GM12892 (cell line): Measurements from ENCODE around the gene SLC27A5.

Experiments
- POLR2A ChIP-seq: IDR thresholded peaks from 2 replicates; pipeline ENCODE4 v1.6.1; 2011; ENCODE audit warnings: low read depth, low read length, control low read depth
- POLR2AphosphoS5 ChIP-seq: IDR thresholded peaks from 2 replicates; pipeline ENCODE4 v1.6.1; 2011; ENCODE audit warnings: low read depth, low read length, control low read depth
- TAF1 ChIP-seq: IDR thresholded peaks from 2 replicates; pipeline ENCODE4 v1.6.1; 2011; ENCODE audit warnings: low read depth, mild to moderate bottlenecking, control low read depth, low read length, borderline replicate concordance

DNA sequence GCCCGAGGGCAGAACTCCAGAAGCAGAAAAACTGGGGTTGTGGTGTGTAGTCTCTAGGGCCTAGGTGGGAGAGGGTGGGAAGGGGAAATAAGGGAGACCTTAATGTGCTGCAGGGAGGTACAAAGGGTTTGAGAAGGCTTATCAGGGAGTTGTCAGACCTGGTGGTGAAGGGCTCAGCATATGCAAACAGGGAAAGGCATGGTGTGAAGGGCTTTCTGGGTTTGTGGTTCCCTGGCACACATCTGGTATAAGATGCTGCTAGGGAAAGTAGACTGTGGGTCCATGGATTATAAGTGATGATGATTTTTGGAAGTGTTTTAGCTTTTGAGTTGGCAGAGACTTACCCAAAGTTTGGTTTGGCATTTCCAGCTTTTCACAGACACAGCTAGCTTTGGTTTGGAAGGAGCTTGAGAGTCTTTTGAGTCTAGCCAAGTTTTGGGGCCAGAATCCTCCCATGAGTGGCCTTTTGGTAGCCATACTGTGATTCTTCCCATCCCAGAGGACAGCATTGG is 34.3 kb upstream of the SLC27A5 start:
- TF ChIP-seq TAF1: no peak
- TF ChIP-seq POLR2A: no peak
- no peak for TF ChIP-seq POLR2AphosphoS5
